ENCODE measurements around the gene COMMD7.
"Not testable (repeated sequence)": the region's sequence is repeated elsewhere in the genome, so short reads cannot be mapped to it uniquely, and the experiment has no call there.

COMMD7 gene

DNA sequence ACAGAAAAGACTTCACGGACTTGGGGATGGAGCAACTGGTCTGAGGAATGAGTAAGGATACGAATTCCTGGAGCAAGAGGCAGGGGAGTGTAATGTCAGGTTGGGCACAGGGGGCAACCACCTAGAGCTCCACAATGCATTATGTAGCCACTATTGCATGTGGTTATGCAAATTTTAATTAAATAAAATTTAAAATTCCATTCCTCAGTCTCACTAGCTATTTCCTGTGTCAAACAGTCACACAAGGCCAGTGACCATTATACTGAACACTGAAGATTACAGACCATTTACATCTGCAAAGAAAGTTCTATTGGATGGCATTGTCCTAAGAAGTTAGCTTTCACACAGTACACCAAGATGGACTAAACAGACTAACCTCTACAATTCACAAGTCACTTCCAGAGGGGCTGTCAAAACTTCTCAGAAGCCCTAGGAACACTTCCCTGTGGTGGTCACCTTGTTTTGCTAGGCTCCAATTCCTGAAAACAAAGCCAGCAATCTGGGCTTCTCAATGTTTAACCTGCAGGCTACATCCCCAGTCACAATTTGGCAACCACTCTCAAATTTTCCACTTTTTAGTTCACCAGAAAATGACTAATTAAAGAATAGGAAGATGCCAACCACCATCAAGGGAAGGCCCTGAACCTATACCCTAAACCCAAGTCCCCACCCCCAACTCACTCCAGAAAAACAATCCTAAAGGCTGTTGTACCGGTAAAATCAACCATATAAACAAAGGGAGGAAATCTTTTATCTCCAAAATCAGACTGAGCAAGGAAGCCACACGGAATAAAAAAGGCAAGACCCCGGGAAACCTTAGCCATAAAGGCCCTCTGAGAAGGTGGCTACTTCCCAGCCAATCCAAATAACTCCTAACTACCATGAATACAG lies 35.3 kb downstream of the COMMD7 start:
- TF ChIP-seq, protein P1, sequence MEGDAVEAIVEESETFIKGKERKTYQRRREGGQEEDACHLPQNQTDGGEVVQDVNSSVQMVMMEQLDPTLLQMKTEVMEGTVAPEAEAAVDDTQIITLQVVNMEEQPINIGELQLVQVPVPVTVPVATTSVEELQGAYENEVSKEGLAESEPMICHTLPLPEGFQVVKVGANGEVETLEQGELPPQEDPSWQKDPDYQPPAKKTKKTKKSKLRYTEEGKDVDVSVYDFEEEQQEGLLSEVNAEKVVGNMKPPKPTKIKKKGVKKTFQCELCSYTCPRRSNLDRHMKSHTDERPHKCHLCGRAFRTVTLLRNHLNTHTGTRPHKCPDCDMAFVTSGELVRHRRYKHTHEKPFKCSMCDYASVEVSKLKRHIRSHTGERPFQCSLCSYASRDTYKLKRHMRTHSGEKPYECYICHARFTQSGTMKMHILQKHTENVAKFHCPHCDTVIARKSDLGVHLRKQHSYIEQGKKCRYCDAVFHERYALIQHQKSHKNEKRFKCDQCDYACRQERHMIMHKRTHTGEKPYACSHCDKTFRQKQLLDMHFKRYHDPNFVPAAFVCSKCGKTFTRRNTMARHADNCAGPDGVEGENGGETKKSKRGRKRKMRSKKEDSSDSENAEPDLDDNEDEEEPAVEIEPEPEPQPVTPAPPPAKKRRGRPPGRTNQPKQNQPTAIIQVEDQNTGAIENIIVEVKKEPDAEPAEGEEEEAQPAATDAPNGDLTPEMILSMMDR (IDR thresholded peaks at IDR 0.05; ENCODE audit: low read depth, low read length) = no peak
- no peak overlapping the region for H3K4me3 ChIP-seq (ENCODE audit: low read depth, low read length)

GRCh38 chr20:32706486-32706885 lies 36.8 kb downstream of the COMMD7 start:
- TF ChIP-seq, protein P1 (IDR thresholded peaks at IDR 0.05; ENCODE audit: low read depth, low read length) = no peak
- no peak overlapping the region for H3K4me3 ChIP-seq (ENCODE audit: low read depth, low read length)

DNA sequence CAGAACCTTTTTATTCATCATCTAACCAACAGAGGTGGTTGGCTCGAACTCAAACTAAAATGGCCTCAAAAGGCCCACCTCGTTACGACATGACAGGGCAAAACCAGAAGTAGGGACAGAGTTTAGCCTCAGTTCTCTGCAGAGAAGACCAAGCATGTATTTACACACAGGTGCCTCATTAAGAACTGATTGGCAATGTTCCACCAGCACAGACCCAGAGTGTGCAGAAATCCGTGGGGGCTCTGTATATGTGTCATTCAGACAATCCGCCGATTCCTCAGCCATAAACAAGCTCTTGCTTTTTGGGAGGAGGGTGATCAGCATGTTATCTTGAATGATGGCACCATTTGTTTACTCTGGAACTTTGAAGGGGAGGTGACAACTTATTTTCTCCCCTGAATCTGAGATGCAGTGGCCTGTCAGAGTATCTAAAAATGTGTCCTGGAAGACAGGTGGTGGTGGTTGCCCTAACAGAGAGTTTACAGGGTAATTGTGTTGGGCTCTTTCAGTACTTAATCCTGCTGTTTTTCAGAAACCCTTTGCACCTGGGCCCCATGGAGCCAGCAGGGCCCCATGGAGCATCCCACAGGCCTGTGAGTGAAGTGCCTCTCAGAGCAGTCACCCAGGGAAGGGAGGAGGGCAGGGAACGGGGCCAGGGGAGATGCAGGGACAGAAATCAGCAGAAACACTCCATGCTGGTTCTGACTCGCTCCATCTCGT lies 40.4 kb downstream of the COMMD7 start:
- TF ChIP-seq, protein P1 (IDR thresholded peaks at IDR 0.05; ENCODE audit: low read depth, low read length) = no peak
- H3K4me3 ChIP-seq (ENCODE audit: low read depth, low read length) = no peak overlapping the region

DNA sequence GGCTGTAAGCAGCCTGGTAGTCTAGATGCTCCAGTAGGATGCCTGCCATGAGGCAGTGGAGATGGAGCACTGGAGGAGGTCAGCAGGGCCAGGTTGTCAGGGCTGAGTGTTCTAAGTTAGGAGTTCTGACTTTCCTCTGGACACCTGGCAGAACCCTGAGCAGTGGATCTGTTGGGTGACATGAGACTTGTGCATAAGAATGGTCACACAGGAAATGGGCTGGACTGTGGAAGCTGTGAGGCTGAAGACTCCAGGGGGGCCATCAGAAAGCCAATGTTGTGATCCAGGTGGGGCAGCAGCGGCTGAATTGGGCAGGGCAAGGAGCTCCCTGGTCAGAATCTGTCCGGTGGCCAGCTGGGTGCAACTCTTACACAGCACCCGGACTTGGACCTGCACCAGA lies 45.7 kb downstream of the COMMD7 start:
- TF ChIP-seq, protein P1 (IDR thresholded peaks at IDR 0.05; ENCODE audit: low read depth, low read length) = no peak
- no peak overlapping the region for H3K4me3 ChIP-seq (ENCODE audit: low read depth, low read length)

GRCh38 chr20:32695089-32695488 lies 48.2 kb downstream of the COMMD7 start:
- no peak overlapping the region for H3K4me3 ChIP-seq (ENCODE audit: low read depth, low read length)
- TF ChIP-seq, protein P1 (IDR thresholded peaks at IDR 0.05; ENCODE audit: low read depth, low read length) = no peak

- H3K4me3 ChIP-seq (ENCODE audit: low read depth, low read length) = not testable (repeated sequence)
Measured at GRCh38 chr20:32688966-32689365, 54.3 kb downstream of the COMMD7 start.

GRCh38 chr20:32687180-32687532 lies 56.1 kb downstream of the COMMD7 start:
- no peak overlapping the region for H3K4me3 ChIP-seq (ENCODE audit: low read depth, low read length)
- TF ChIP-seq, protein P1 (IDR thresholded peaks at IDR 0.05; ENCODE audit: low read depth, low read length) = no peak

Data from WI38 (cell line).